HEK293 (cell line): ENCODE measurements around the gene PEPD.
A peak's percentile ranks its signal among the peaks of the same experiment; 100 is the strongest.

Source experiments
- HOXD13 ChIP-seq: sonication (generic); formaldehyde crosslinking; IDR thresholded peaks from 2 replicates; pipeline ENCODE4 v1.8.0; 2022; ENCODE audit warnings: missing genetic modification reagents, borderline replicate concordance
- INSM2 ChIP-seq: fragments of 450-650 bp; formaldehyde crosslinking; IDR thresholded peaks from 2 replicates; pipeline ENCODE4 v1.5.1; 2016; ENCODE audit warnings: missing biosample characterization, missing genetic modification characterization
- MYNN ChIP-seq: fragments of 450-650 bp; formaldehyde crosslinking; IDR thresholded peaks from 2 replicates; pipeline ENCODE4 v1.5.1; 2016; ENCODE audit warnings: missing biosample characterization, missing genetic modification characterization, borderline replicate concordance
- OSR2 ChIP-seq: fragments of 450-650 bp; formaldehyde crosslinking; IDR thresholded peaks from 2 replicates; pipeline ENCODE4 v1.5.1; 2016; ENCODE audit warnings: missing biosample characterization, missing genetic modification characterization
- OVOL3 ChIP-seq: fragments of 450-650 bp; formaldehyde crosslinking; IDR thresholded peaks from 2 replicates; pipeline ENCODE4 v1.5.1; 2016; ENCODE audit warnings: missing biosample characterization, missing genetic modification characterization
- PBX3 ChIP-seq: sonication (generic); formaldehyde crosslinking; IDR thresholded peaks from 2 replicates; pipeline ENCODE4 v1.8.1; 2022; ENCODE audit warnings: mild to moderate bottlenecking, moderate library complexity, missing genetic modification reagents
- PRDM1 ChIP-seq: fragments of 450-650 bp; formaldehyde crosslinking; IDR thresholded peaks from 2 replicates; pipeline ENCODE4; 2016; ENCODE audit warnings: missing biosample characterization, missing genetic modification characterization
- PRDM10 ChIP-seq: fragments of 450-650 bp; formaldehyde crosslinking; IDR thresholded peaks from 2 replicates; pipeline ENCODE4 v1.5.1; 2016; ENCODE audit warnings: missing biosample characterization, missing genetic modification characterization
- REST ChIP-seq: fragments of 450-650 bp; formaldehyde crosslinking; IDR thresholded peaks from 2 replicates; pipeline ENCODE4 v1.5.1; 2016; ENCODE audit warnings: missing biosample characterization, missing genetic modification characterization
- ZBTB1 ChIP-seq: fragments of 450-650 bp; formaldehyde crosslinking; IDR thresholded peaks from 2 replicates; pipeline ENCODE4 v1.5.1; 2016; ENCODE audit warnings: missing biosample characterization, missing genetic modification characterization
- ZFP3 ChIP-seq: fragments of 450-650 bp; formaldehyde crosslinking; IDR thresholded peaks from 2 replicates; pipeline ENCODE4 v1.5.1; 2016; ENCODE audit warnings: low read depth, missing biosample characterization, missing genetic modification characterization
- ZFP37 ChIP-seq: fragments of 450-650 bp; formaldehyde crosslinking; IDR thresholded peaks from 2 replicates; pipeline ENCODE4 v1.5.1; 2016; ENCODE audit warnings: missing biosample characterization, missing genetic modification characterization
- ZNF132 ChIP-seq: fragments of 450-650 bp; formaldehyde crosslinking; IDR thresholded peaks from 2 replicates; pipeline ENCODE4 v1.5.1; 2017; ENCODE audit warnings: missing biosample characterization, missing genetic modification characterization, borderline replicate concordance
- ZNF18 ChIP-seq: fragments of 450-650 bp; formaldehyde crosslinking; IDR thresholded peaks from 2 replicates; pipeline ENCODE4 v1.5.1; 2016; ENCODE audit warnings: missing biosample characterization, missing genetic modification characterization
- ZNF280C ChIP-seq: fragments of 450-650 bp; formaldehyde crosslinking; IDR thresholded peaks from 2 replicates; pipeline ENCODE4 v1.5.1; 2016; ENCODE audit warnings: missing biosample characterization, missing genetic modification characterization
- ZNF335 ChIP-seq: fragments of 450-650 bp; formaldehyde crosslinking; conservative IDR thresholded peaks from 2 replicates; pipeline ENCODE4 v1.5.1; 2016; ENCODE audit warnings: missing biosample characterization, missing genetic modification characterization
- ZNF518A ChIP-seq: fragments of 450-650 bp; formaldehyde crosslinking; conservative IDR thresholded peaks from 2 replicates; pipeline ENCODE4 v1.5.1; 2016; ENCODE audit warnings: low read depth, missing biosample characterization, missing genetic modification characterization
- ZNF623 ChIP-seq: fragments of 450-650 bp; formaldehyde crosslinking; IDR thresholded peaks from 2 replicates; pipeline ENCODE4 v1.5.1; 2016; ENCODE audit warnings: missing biosample characterization, missing genetic modification characterization
- ZNF843 ChIP-seq: fragments of 450-650 bp; formaldehyde crosslinking; IDR thresholded peaks from 2 replicates; pipeline ENCODE4 v1.5.1; 2016; ENCODE audit warnings: missing biosample characterization, missing genetic modification characterization

The PEPD gene

GRCh38 chr19:33473653-33474305 is 47.8 kb downstream of the PEPD start (continued):
- no peak for TF ChIP-seq ZNF18 (tag by site-specific recombination)
- TF ChIP-seq MYNN (tag by site-specific recombination), result 0 out of 2 replicates have a peak, but pooled peaks have one; percentile 10
- TF ChIP-seq PBX3 (CRISPR knock-in tag), result no peak
- TF ChIP-seq REST (tag by site-specific recombination), result no peak; the same call in 1 of the 2 replicates
- TF ChIP-seq PRDM10 (tag by site-specific recombination), result no peak
- TF ChIP-seq ZFP3, result no peak
- no peak for TF ChIP-seq ZFP37
- no peak for TF ChIP-seq ZNF280C
- no peak for TF ChIP-seq ZNF518A (tag by site-specific recombination)
- no peak for TF ChIP-seq ZBTB1 (tag by site-specific recombination)
- peak; percentile 96 for TF ChIP-seq INSM2
- TF ChIP-seq HOXD13 (CRISPR knock-in tag), result peak; percentile 64; the same call in 1 of the 2 replicates
- TF ChIP-seq ZNF132, result no peak
- peak; percentile 75 for TF ChIP-seq PRDM1 (tag by site-specific recombination)
- peak; percentile 77 for TF ChIP-seq ZNF843
- peak; percentile 15; the same call in 1 of the 2 replicates for TF ChIP-seq OVOL3 (tag by site-specific recombination)
- no peak; the same call in 1 of the 2 replicates for TF ChIP-seq ZNF623 (tag by site-specific recombination)
- peak; percentile 96 for TF ChIP-seq ZNF335 (tag by site-specific recombination)
- TF ChIP-seq OSR2 (tag by site-specific recombination), result peak; percentile 77
